GM18868 (cell line): Measurements from ENCODE around the gene PPP3CB.

ENCODE experiments used
- ATAC-seq: cut with Tn5 transposase; IDR thresholded peaks from one replicate; pipeline ENCODE4 v1.9.1; 2021; ENCODE audit warnings: mild to moderate bottlenecking, moderate library complexity; ENCODE audit not compliant: unreplicated experiment

The PPP3CB gene

GRCh38 chr10:73485320-73485719 is 10.5 kb downstream of the PPP3CB start:
- no peak for ATAC-seq

DNA sequence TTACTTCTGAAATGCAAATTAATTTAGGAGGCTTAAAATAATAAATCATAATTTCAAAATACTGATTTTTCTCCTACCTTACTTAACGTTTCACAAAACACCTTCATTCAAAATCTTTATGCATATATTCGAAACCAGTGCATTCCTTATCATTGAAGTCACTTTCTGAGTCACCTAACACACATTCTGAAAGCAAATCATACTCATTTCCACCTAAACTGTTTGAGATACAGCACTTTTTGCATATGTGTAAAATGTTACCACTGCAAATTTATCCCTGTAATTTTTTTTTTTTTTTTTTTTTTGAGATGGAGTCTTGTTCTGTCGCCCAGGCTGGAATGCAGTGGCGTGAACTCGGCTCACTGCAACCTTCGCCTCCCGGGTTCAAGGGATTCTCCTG is 15.7 kb downstream of the PPP3CB start:
- ATAC-seq, result no peak

DNA sequence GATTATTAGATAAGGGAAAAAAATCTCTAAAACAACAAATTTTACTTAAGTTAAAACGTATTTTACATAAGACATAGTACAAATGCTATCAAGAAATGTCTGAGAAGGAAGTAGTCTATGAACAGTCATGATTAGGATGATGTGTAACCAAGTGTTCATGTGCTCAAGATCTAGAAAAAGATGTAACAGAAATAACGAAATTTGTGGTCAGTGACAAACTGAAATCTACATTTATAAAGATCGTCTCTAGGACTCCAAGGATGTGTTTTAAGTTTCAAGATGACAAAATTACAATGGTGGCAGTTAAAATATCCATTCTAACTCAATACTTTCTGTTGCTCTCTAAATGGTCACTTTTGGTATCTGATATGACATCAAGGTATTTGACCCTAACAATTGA is 17.2 kb downstream of the PPP3CB start:
- no peak for ATAC-seq

GRCh38 chr10:73471226-73471625 is 24.6 kb downstream of the PPP3CB start:
- no peak for ATAC-seq

- ATAC-seq, result no peak
These were observed 26.2 kb downstream of the PPP3CB start for GRCh38 chr10:73469579-73469978.

- ATAC-seq, result no peak
These were observed 28.6 kb downstream of the PPP3CB start for GRCh38 chr10:73467206-73467605.

GRCh38 chr10:73465978-73466726 is 29.7 kb downstream of the PPP3CB start:
- ATAC-seq, result no peak

DNA sequence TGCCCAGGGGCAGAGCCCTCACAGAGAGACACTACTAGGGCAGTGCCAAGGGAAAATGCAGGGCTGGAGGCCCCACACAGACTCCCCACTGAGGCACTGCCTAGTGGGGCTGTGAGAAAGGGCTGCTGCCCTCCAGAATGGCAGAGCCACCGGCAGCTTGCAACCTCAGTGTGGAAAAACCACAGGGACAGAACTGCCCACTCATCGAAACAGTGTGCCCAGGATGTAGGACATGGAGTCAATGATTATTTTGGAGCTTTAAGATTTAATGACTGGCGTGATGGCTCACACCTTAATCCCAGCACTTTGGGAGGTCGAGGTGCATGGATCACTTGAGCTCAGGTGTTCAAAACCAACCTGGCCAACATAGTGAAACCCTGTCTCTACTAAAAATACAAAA is 34.9 kb downstream of the PPP3CB start:
- no peak for ATAC-seq

- no peak for ATAC-seq
These were observed 36.0 kb downstream of the PPP3CB start for GRCh38 chr10:73459683-73460314.

DNA sequence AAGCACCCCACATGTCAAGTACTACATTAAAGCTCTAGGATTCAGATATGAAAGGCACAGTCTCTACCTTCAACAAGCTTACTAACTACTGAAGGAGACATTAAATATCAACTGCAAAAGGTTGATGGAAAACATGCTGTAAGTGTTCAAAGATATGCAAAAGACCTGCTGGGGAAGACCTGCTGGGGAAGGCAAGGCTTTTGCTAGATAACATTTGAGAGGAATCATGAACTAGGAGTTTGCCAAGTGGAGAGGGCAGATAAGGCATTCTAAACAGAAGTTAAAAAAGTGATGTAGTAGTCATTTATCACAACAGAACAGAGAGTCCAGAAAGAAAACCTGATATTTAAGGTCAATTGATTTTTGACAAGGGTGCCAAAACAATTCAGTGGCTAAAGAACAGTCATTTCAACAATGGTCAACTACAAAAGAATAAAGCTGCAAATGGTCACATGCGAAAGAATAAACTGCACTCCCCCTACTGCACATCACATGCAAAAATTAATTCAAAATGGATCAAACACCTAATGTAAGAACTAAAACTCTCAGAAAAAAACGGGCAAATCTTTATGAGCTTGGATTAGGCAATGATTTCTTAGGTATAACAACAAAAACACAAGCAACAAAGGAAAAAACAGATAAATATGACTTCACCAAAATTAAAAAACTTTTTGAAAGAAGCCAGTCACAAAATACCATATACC is 39.5 kb downstream of the PPP3CB start:
- ATAC-seq, result no peak

DNA sequence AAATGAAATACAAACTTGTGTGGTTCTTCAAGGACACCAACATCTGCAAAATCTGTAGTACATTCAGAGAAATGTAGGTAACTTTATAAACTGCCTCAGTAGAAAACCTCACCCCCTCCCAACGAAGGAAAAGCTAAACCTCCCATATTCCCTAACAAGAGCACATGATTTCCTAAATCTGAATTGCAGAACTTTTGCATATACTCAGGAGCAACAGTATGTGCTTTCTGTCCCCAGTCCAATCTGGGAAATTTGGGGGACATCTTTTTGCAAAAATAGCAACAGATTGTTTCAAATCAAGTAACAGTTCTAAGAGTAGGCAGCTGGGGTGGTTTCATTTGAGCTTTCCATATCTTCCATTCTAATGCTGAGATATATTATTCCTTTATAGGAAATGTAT is 46.7 kb downstream of the PPP3CB start:
- ATAC-seq, result no peak

DNA sequence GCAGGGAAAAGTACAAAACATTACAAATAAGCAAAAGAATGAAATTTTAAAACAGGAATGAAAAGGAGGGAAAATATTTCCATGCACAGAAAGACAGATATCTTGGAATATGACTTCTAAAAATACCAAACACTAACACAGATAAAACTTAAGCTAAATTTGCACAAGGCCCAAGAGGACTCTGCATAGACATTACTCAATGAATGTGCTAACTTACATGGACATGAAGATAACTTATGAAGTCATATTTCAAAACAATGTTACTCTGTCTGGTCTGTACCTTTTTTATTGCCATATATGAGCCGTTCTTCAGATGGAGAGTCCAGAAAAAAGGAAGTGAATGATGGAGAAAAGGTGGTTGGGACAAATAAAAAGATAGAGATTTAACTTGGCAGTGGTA is 47.4 kb downstream of the PPP3CB start:
- ATAC-seq, result no peak

DNA sequence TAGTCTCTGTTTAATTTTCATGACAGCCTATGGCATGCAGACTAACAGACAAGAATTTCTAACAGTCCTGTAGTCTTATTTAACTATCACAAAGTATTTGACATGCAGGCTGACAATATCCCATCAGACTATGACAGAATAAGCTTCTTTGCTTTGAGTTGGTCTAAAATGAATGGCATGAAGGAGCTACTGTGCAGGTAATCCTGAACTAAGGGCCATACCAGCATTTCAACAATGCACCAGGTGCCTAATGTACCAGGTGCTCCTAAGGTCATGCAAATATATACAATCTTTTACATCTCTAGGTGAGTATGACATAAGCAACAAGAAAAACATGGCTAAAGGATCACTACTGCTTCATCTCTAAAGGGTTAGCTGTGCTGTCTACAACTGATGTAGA is 48.9 kb downstream of the PPP3CB start:
- no peak for ATAC-seq

GRCh38 chr10:73444457-73444856 is 51.4 kb downstream of the PPP3CB start:
- ATAC-seq, result no peak

DNA sequence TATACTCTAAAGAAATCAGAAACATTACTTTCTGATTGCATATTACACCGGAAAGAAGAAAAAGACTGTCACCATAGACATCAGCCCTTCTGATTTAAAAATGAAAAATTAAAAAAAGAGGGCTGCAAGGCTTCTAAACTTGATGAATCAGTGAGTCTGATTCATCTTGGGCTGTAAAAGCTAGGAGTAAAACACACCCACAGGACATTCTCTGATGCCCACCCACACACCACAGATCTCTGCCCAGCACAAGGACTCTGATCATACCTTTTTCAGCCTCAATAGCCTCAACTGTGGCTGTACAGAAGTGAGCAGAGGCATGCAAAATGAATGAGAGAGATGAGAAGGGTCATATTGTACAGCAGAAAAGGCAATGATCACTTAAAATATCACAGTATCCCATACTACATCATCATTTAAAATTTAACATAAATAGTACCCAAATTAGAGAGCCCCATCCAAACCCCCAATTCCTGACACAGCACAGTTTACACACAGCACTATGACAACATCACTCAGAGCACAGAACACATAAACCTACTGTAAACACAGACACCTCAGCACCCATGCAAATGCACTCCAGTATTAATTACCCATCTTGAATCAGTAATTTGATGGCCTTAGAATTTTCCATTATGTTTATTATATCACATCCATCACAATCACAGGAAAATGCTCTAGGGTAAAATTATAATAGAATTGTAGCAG is 56.1 kb downstream of the PPP3CB start:
- ATAC-seq, result no peak

GRCh38 chr10:73439055-73439454 is 56.8 kb downstream of the PPP3CB start:
- ATAC-seq, result no peak

- no peak for ATAC-seq
These were observed 62.3 kb downstream of the PPP3CB start, which contains the start of gene MSS51 for GRCh38 chr10:73433538-73433867. MSS51 (minus strand) TSS chr10:73433561; CDS start chr10:73428284, 5,277 bp downstream.

DNA sequence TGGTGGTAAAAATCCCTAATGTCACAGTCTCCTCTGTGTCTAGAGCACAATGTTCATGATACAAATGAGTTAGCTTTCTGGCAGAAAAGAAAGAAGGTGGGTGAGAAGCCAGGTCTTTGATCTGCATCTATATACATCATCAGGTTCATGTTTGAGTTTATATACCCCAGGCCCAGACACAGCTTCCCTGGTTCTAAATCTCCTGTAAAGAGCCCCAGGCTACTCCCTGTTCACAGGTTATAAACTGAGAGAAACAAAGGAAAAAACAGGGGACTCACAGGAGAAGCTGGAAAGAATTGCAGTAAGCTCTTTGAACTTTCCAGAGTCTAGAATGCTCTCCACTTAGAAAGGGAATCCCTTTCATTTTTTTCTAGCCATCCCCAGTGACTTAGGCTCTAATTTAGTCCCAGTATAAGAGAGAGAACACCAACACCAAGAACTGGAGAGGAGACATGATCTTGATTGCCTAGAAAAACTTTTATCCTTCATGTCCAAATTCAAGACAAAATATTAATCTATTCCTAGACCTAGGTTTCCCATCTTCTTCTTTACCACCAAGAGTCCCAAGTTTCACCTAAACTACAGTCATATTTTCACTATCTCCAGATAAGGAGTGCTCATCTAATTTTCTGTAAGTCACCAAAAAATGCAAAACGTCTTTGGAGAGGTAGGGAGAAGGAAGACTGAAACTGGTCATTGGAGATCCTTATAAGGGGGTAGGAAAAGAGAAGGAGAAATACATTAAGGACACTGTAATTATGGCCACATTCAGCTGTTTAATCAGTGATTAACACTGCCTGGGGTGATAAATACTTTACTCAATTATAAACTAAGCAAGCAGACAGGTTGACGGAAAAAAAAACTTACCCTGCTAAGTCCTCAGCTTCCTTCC is 62.9 kb downstream of the PPP3CB start:
- no peak for ATAC-seq

DNA sequence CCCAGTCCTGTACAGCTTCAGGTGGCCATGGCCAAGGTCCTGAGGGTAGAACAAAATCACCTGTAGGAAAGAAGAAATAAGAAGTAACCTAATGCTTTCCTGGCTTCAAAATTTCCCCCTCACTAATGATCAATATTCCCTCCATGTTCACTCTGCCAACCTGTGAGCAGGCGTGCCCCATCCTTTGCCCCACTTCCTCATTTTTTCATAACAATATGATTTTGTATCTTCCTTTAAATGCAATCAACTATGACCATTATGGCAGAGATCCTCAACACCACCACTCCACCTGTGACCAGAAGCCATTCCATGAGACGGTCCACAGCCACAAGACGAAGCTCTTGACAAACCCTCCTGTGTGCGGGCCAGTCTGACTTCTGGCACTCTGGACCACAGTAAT is 69.5 kb downstream of the PPP3CB start:
- no peak for ATAC-seq

GRCh38 chr10:73424478-73424877 is 71.3 kb downstream of the PPP3CB start:
- ATAC-seq, result no peak

GRCh38 chr10:73423309-73423708 is 72.5 kb downstream of the PPP3CB start:
- no peak for ATAC-seq
